Colonic mucosa (tissue), 4 donors: Measurements from ENCODE around the gene COL4A6. TPM values are rescaled to one million over a fixed set of nuclear protein-coding genes. Genes with fewer than 3 reads are reported as not detected.
"Not testable (repeated sequence)": the region's sequence is repeated elsewhere in the genome, so short reads cannot be mapped to it uniquely, and the experiment has no call there.

ENCODE experiments used
- DNase-seq: peaks from one replicate; pipeline ENCODE4 v3.0.0-alpha.2; 2020
- H3K27ac ChIP-seq: fragments of 200-600 bp; one replicate; pipeline ENCODE4 v1.8.0; 2021
- H3K27me3 ChIP-seq: fragments of 200-600 bp; one replicate; pipeline ENCODE4 v1.8.0; 2021
- H3K36me3 ChIP-seq: fragments of 200-600 bp; one replicate; pipeline ENCODE4 v1.8.0; 2021
- H3K4me1 ChIP-seq: fragments of 200-600 bp; one replicate; pipeline ENCODE4 v1.8.0; 2021; ENCODE audit warnings: mild to moderate bottlenecking
- H3K4me3 ChIP-seq: fragments of 200-600 bp; one replicate; pipeline ENCODE4 v1.8.0; 2021
- H3K9ac ChIP-seq, 2 donors: one replicate each; pipeline ENCODE4 v1.7.0; 2013; ENCODE audit warnings: control low read depth in 2 of 2, low read depth in 2 of 2, low read length in 2 of 2
- H3K9me3 ChIP-seq: fragments of 200-600 bp; one replicate; pipeline ENCODE4 v1.8.0; 2021
- CTCF ChIP-seq: fragments of 200-600 bp; IDR thresholded peaks from one replicate; pipeline ENCODE4 v1.8.0; 2022; ENCODE audit warnings: antibody characterized with exemption, mild to moderate bottlenecking
- intact Hi-C: fragments of 100-400 bp; cut with DNase I; formaldehyde crosslinking; loops from one replicate; pipeline ENCODE4 v1.14.1; 2022
- total RNA-seq, 2 donors: library from RNA; stranded (reverse); fragmentation: NEBNext Ultra II Directional in 1 of 2; extraction: Animal tissue kit (Norgen Biotek cat#: 25700) in 1 of 2; gene quantifications; one replicate each; pipeline ENCODE4 v1.2.1, GENCODE V29; 2021
- donor health status: healthy.
- donor health status: DM: no; HTN: no; CAD: no.
- donor health status: DM: no; HTN: no; CAD: no.

Gene COL4A6
- total RNA-seq = 1 to 10 TPM; 1.1 to 1.8 TPM

GRCh38 chrX:108438110-108438623 is at the start of gene COL4A6:
Gene COL4A6 (minus strand): TSS chrX:108438422. CDS start chrX:108438196, 226 bp downstream.
- DNase-seq = no peak
- Histone ChIP-seq H3K4me1 (no peaks in the 10 kb centered on the region), H3K27ac (no peak within 1 kb of the TSS), H3K36me3 (no peaks in the 10 kb centered on the region), H3K27me3 (peaks cover 15% of the 10 kb centered on the region), H3K9ac (no peak within 1 kb of the TSS), H3K9me3 (no peaks in the 10 kb centered on the region), H3K4me3 (no peak within 1 kb of the TSS)
- intact Hi-C loops = no loop called here
- no peak for TF ChIP-seq CTCF

GRCh38 chrX:108485960-108486359 is 47.7 kb upstream of the COL4A6 start:
- Histone ChIP-seq H3K36me3 (no peaks in the 10 kb centered on the region), H3K27me3 (no peaks in the 10 kb centered on the region), H3K4me3 (no peak overlapping the region), H3K9me3 (no peaks in the 10 kb centered on the region), H3K27ac (no peak overlapping the region), H3K9ac (no peak overlapping the region), H3K4me1 (no peaks in the 10 kb centered on the region)
- no peak for TF ChIP-seq CTCF
- no peak for DNase-seq
- intact Hi-C loops = no loop called here

DNA sequence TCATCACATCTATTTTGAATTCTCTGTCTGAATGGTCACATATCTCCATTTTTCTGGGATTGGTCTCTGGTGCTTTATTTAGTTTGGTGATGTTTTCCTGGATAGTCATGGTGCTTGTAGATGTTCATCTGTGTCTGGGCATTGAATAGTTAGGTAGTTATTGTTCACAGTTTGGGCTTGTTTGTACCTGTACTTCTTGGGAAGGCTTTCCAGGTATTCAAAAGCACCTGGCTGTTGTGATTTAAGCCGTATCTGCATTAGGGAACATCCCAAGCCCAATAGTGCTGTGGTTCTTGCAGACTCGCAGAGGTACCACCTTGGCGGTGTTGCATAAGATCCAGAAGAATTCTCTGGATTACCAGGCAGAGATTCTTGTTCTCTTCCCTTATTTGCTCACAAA is 46.0 kb upstream of the COL4A6 start:
- Histone ChIP-seq H3K4me3 (no peak overlapping the region), H3K4me1 (no peaks in the 10 kb centered on the region), H3K27ac (no peak overlapping the region), H3K27me3 (no peaks in the 10 kb centered on the region), H3K9ac (no peak overlapping the region), H3K36me3 (no peaks in the 10 kb centered on the region), H3K9me3 (no peaks in the 10 kb centered on the region)
- no peak for TF ChIP-seq CTCF
- intact Hi-C loops = no loop called here
- no peak for DNase-seq

- H3K9ac ChIP-seq, H3K4me3 ChIP-seq, H3K36me3 ChIP-seq, intact Hi-C loops, H3K4me1 ChIP-seq, H3K27me3 ChIP-seq, H3K9me3 ChIP-seq, H3K27ac ChIP-seq, DNase-seq: not testable (repeated sequence)
Observed at GRCh38 chrX:108481528-108481927, 43.3 kb upstream of the COL4A6 start.

- intact Hi-C loops = no loop called here
- H3K27me3 ChIP-seq = no peaks in the 10 kb centered on the region
- H3K4me3 ChIP-seq = no peak overlapping the region
- H3K27ac ChIP-seq = no peak overlapping the region
- H3K9me3 ChIP-seq = no peaks in the 10 kb centered on the region
- no peak overlapping the region for H3K9ac ChIP-seq
- H3K4me1 ChIP-seq = no peaks in the 10 kb centered on the region
- no peaks in the 10 kb centered on the region for H3K36me3 ChIP-seq
- no peak for TF ChIP-seq CTCF
- no peak for DNase-seq
Observed at GRCh38 chrX:108473979-108474378, 35.8 kb upstream of the COL4A6 start.

GRCh38 chrX:108468486-108468885 is 30.3 kb upstream of the COL4A6 start:
- H3K36me3 ChIP-seq = no peaks in the 10 kb centered on the region
- TF ChIP-seq CTCF = no peak
- intact Hi-C loops = no loop called here
- no peaks in the 10 kb centered on the region for H3K9me3 ChIP-seq
- DNase-seq = no peak
- H3K27me3 ChIP-seq = no peaks in the 10 kb centered on the region
- no peaks in the 10 kb centered on the region for H3K4me1 ChIP-seq
- H3K9ac ChIP-seq = no peak overlapping the region
- H3K4me3 ChIP-seq = no peak overlapping the region
- no peak overlapping the region for H3K27ac ChIP-seq
